IMR-90 (cell line): ENCODE data around the gene LIN7B. TPM values are rescaled to one million over a fixed set of nuclear protein-coding genes. Genes with fewer than 3 reads are reported as not detected.

Experiments used
- ATAC-seq: fragments of 200-7000 bp; cut with Tn5 transposase; 2 replicates; pipeline ENCODE4 v1.9.1; 2020; ENCODE audit warnings: low read depth, mild to moderate bottlenecking, moderate library complexity
- BruUV-seq: library from RNA; stranded (reverse); fragments of 400-500 nt; replicated peaks from 2 replicates; lab custom pipeline; 2021; lab: Mats Ljungman, UMichigan
- CTCF ChIA-PET: fragments of 300-600 bp; formaldehyde crosslinking; extraction: SDS; loops from one replicate; lab custom pipeline; 2021; ENCODE audit warnings: antibody characterized with exemption; lab: Yijun Ruan, JAX
- POLR2A ChIA-PET: fragments of 300-600 bp; sonication (Branson Sonifier 250); formaldehyde crosslinking; loops from one replicate; lab custom pipeline; 2022; ENCODE audit warnings: antibody characterized with exemption; ENCODE audit not compliant: unreplicated experiment; lab: Charles Lee
- DNase-seq: peaks from one replicate; pipeline ENCODE4 v3.0.0; 2013
- H2AFZ ChIP-seq: replicated peaks from 2 replicates; pipeline ENCODE3; 2013; ENCODE audit warnings: low read length, mild to moderate bottlenecking; ENCODE audit not compliant: poor library complexity
- H2AK5ac ChIP-seq: 2 replicates; pipeline ENCODE4 v1.6.1; 2013; ENCODE audit warnings: low read depth, low read length, inconsistent platforms
- H2AK9ac ChIP-seq: replicated peaks from 2 replicates; pipeline ENCODE3; 2013; ENCODE audit warnings: mild to moderate bottlenecking, low read depth, low read length, moderate library complexity; ENCODE audit not compliant: poor library complexity
- H2BK120ac ChIP-seq: 2 replicates; pipeline ENCODE4 v1.6.1; 2013; ENCODE audit warnings: low read depth, low read length, inconsistent platforms
- H2BK15ac ChIP-seq: 3 replicates; pipeline ENCODE4 v1.6.1; 2013; ENCODE audit warnings: low read depth, low read length, inconsistent platforms
- H2BK20ac ChIP-seq: 2 replicates; pipeline ENCODE4 v1.6.1; 2013; ENCODE audit warnings: low read depth, mild to moderate bottlenecking, inconsistent platforms, low read length, moderate library complexity
- H2BK5ac ChIP-seq: 2 replicates; pipeline ENCODE4 v1.6.1; 2013; ENCODE audit warnings: mild to moderate bottlenecking, low read depth, low read length, inconsistent platforms; ENCODE audit not compliant: poor library complexity, severe bottlenecking
- H3K14ac ChIP-seq: replicated peaks from 2 replicates; pipeline ENCODE4 v1.6.1; 2013; ENCODE audit warnings: low read depth, low read length, inconsistent platforms
- H3K18ac ChIP-seq: 2 replicates; pipeline ENCODE4 v1.6.1; 2013; ENCODE audit warnings: low read depth, low read length, control low read depth
- H3K23ac ChIP-seq: 2 replicates; pipeline ENCODE4 v1.6.1; 2013; ENCODE audit warnings: low read depth, low read length, inconsistent platforms
- H3K27ac ChIP-seq: 2 replicates; pipeline ENCODE4 v1.5.1; 2013; ENCODE audit warnings: mild to moderate bottlenecking, control low read depth, low read length; ENCODE audit not compliant: insufficient read depth
- H3K27me3 ChIP-seq: 2 replicates; pipeline ENCODE4 v1.6.1; 2013; ENCODE audit warnings: low read length; ENCODE audit not compliant: control insufficient read depth, insufficient read depth
- H3K36me3 ChIP-seq: 2 replicates; pipeline ENCODE4 v1.6.1; 2013; ENCODE audit warnings: low read length, mixed read lengths; ENCODE audit not compliant: control insufficient read depth, insufficient read depth
- H3K4ac ChIP-seq: 2 replicates; pipeline ENCODE4 v1.6.1; 2013; ENCODE audit warnings: low read depth, low read length, inconsistent platforms
- H3K4me1 ChIP-seq: 2 replicates; pipeline ENCODE4 v1.6.1; 2013; ENCODE audit warnings: low read length, mixed read lengths; ENCODE audit not compliant: control insufficient read depth, insufficient read depth
- H3K4me2 ChIP-seq: 2 replicates; pipeline ENCODE4 v1.6.1; 2013; ENCODE audit warnings: low read depth, mild to moderate bottlenecking, control low read depth, low read length, moderate library complexity
- H3K4me3 ChIP-seq: 2 replicates; pipeline ENCODE4 v1.5.1; 2013; ENCODE audit warnings: low read depth, mild to moderate bottlenecking, control low read depth, low read length, moderate library complexity; ENCODE audit not compliant: insufficient read depth
- H3K56ac ChIP-seq: 2 replicates; pipeline ENCODE4 v1.6.1; 2013; ENCODE audit warnings: low read length, inconsistent platforms; ENCODE audit not compliant: insufficient read depth; ENCODE audit errors: extremely low read depth
- H3K79me1 ChIP-seq, 2 experiments: 2 replicates each; pipeline ENCODE4 v1.6.1; 2013; ENCODE audit warnings: low read length in 2 of 2, inconsistent platforms in 1 of 2, low read depth in 1 of 2
- H3K9ac ChIP-seq: 2 replicates; pipeline ENCODE4 v1.6.1; 2013; ENCODE audit warnings: low read depth, low read length, control low read depth
- H3K9me1 ChIP-seq: 2 replicates; pipeline ENCODE4 v1.6.1; 2013; ENCODE audit warnings: low read length, inconsistent platforms; ENCODE audit not compliant: insufficient read depth
- H3K9me3 ChIP-seq: 2 replicates; pipeline ENCODE4 v1.6.1; 2013; ENCODE audit warnings: low read length; ENCODE audit not compliant: control insufficient read depth, insufficient read depth
- H4K20me1 ChIP-seq: 2 replicates; pipeline ENCODE4 v1.6.1; 2013; ENCODE audit warnings: low read length, inconsistent platforms; ENCODE audit not compliant: insufficient read depth
- H4K5ac ChIP-seq: 2 replicates; pipeline ENCODE4 v1.6.1; 2013; ENCODE audit warnings: mild to moderate bottlenecking, low read depth, low read length, control low read depth
- H4K8ac ChIP-seq, 2 experiments: 2 replicates each; pipeline ENCODE4 v1.6.1; 2013; ENCODE audit warnings: low read depth in 2 of 2, low read length in 2 of 2, control low read depth in 1 of 2, inconsistent platforms in 1 of 2
- H4K91ac ChIP-seq: 2 replicates; pipeline ENCODE4 v1.6.1; 2013; ENCODE audit warnings: low read depth, low read length, inconsistent platforms; ENCODE audit not compliant: insufficient read depth
- BHLHE40 ChIP-seq: fragments of 150-350 bp; IDR thresholded peaks from 2 replicates; pipeline ENCODE4 v1.6.1; 2016; ENCODE audit warnings: mild to moderate bottlenecking, low read depth, low read length
- ELK1 ChIP-seq: fragments of 150-350 bp; IDR thresholded peaks from 2 replicates; pipeline ENCODE4 v1.6.1; 2016; ENCODE audit warnings: low read depth, mild to moderate bottlenecking, low read length, moderate library complexity, borderline replicate concordance
- FOS ChIP-seq: fragments of 150-350 bp; IDR thresholded peaks from 2 replicates; pipeline ENCODE4 v1.6.1; 2016; ENCODE audit warnings: low read depth, low read length
- WGBS, 2 experiments: methylation state at CpG; one replicate each; pipeline versions ENCODE4 v1.1.5 to v1.1.7; 2013; ENCODE audit warnings: missing lambda C conversion rate in 2 of 2; ENCODE audit not compliant: insufficient read length in 1 of 2; ENCODE audit errors: extremely low coverage in 2 of 2; 5-methylcytosine and 5-hydroxymethylcytosine counted together
- dilution Hi-C: fragments of 300-500 bp; cut with HindIII; formaldehyde crosslinking; loops from one replicate; pipeline ENCODE4 v1.14.3; 2018; ENCODE audit warnings: low sequenced_read_pairs; ENCODE audit not compliant: unreplicated experiment
- in situ Hi-C: fragments of 300-500 bp; cut with MboI; formaldehyde crosslinking; loops from 3 replicates; pipeline ENCODE4 v1.14.3; 2019; ENCODE audit warnings: low sequenced_read_pairs, inconsistent platforms, mixed read lengths
- intact Hi-C: fragments of 100-400 bp; cut with micrococcal nuclease; formaldehyde crosslinking; loops from 2 replicates; pipeline ENCODE4 v1.10.0; 2022
- polyA plus RNA-seq, 3 experiments: library from polyadenylated mRNA; depleted of rRNA; stranded (reverse); fragments of >200 nt; gene quantifications; 2 replicates each; pipeline ENCODE4 v1.2.3, GENCODE V29; 2012; ENCODE audit warnings: low replicate concordance in 1 of 3
- total RNA-seq: library from RNA; depleted of rRNA; stranded (reverse); fragments of >200 nt; gene quantifications from 2 replicates; pipeline ENCODE4 v1.2.3, GENCODE V29; 2012

The LIN7B gene
- total and polyA plus RNA-seq, 2 of the 4 experiments (the other 2 are of a cell fraction), result 3.8 to 8.0 TPM

- peaks cover 9% of the 10 kb centered on the region for H3K4me1 ChIP-seq
- H2BK5ac ChIP-seq, result peak overlapping the region; percentile 63
- no peak overlapping the region for H4K91ac ChIP-seq
- H2BK15ac ChIP-seq, result no peak overlapping the region
- peaks cover 3% of the 10 kb centered on the region; the same call in 1 of the 2 replicates for H3K9me1 ChIP-seq
- POLR2A ChIA-PET, result interaction anchor here (0.6 kb wide), 1 partner anchor 23 kb away, joined by 8 read pairs; no protein-coding TSS in a partner anchor
- no peak overlapping the region for H3K14ac ChIP-seq
- no peak overlapping the region for H3K23ac ChIP-seq
- in situ Hi-C loops, result no loop called here
- ATAC-seq (no peak), DNase-seq (no peak)
- H4K20me1 ChIP-seq, result no peaks in the 10 kb centered on the region
- no peak for TF ChIP-seq ELK1
- TF ChIP-seq BHLHE40, result no peak
- TF ChIP-seq FOS, result no peak
- H2BK20ac ChIP-seq, result no peak overlapping the region
- WGBS, 2 experiments, result 13 to 100% methylated on average over 1 of the region's 6 CpGs
- no peak overlapping the region for H3K9ac ChIP-seq
- no peak overlapping the region for H2AFZ ChIP-seq
- no peaks in the 10 kb centered on the region for H3K36me3 ChIP-seq
- H3K27ac ChIP-seq, result no peak overlapping the region
- CTCF ChIA-PET, result no interaction called here
- no peak overlapping the region for H2AK5ac ChIP-seq
- H3K4me3 ChIP-seq, result no peak overlapping the region
- H4K5ac ChIP-seq, result no peak overlapping the region
- intact Hi-C loops, result no loop called here
- H3K56ac ChIP-seq, result no peak overlapping the region
- no peak overlapping the region for H3K4me2 ChIP-seq
- H4K8ac ChIP-seq, result no peak overlapping the region
- H2BK120ac ChIP-seq, result no peak overlapping the region
- H3K27me3 ChIP-seq, result no peaks in the 10 kb centered on the region
- no peak overlapping the region for H2AK9ac ChIP-seq
- dilution Hi-C loops, result no loop called here
- H3K79me1 ChIP-seq, result no peaks in the 10 kb centered on the region
- H3K4ac ChIP-seq, result no peak overlapping the region
- no TSS peak for BruUV-seq
- no peak overlapping the region for H3K18ac ChIP-seq
- H3K9me3 ChIP-seq, result no peaks in the 10 kb centered on the region
These were observed 27.2 kb downstream of the LIN7B start for GRCh38 chr19:49141352-49141751.
